Keratinocyte (primary cell): ENCODE data around the gene MLLT1. TPM values are rescaled to one million over a fixed set of nuclear protein-coding genes. Genes with fewer than 3 reads are reported as not detected.
"Not testable (repeated sequence)": the region's sequence is repeated elsewhere in the genome, so short reads cannot be mapped to it uniquely, and the experiment has no call there.

Experiments used
- DNase-seq: peaks from one replicate; pipeline ENCODE4 v3.0.0-alpha.2; 2011; ENCODE audit warnings: low read depth, missing footprints, low spot score
- FAIRE-seq: peaks from 2 replicates; lab custom pipeline; 2011; peaks lifted over from hg19 to GRCh38; lab: Jason Lieb, UNC
- H2AFZ ChIP-seq: 2 replicates; pipeline ENCODE4 v1.6.0; 2012; ENCODE audit warnings: low read length, control low read depth, inconsistent platforms; ENCODE audit not compliant: control insufficient read depth
- H3K27ac ChIP-seq: 2 replicates; pipeline ENCODE4 v1.5.1; 2011; ENCODE audit warnings: low read length; ENCODE audit not compliant: control insufficient read depth, insufficient read depth
- H3K27me3 ChIP-seq: 3 replicates; pipeline ENCODE4 v1.6.0; 2011; ENCODE audit warnings: low read length; ENCODE audit not compliant: control insufficient read depth, insufficient read depth; ENCODE audit errors: extremely low read depth
- H3K36me3 ChIP-seq, 2 experiments: 2 replicates in 1 of 2; 3 replicates in 1 of 2; pipeline ENCODE4 v1.5.1; 2011; ENCODE audit warnings: low read length in 2 of 2, mild to moderate bottlenecking in 1 of 2; ENCODE audit not compliant: control insufficient read depth in 2 of 2, insufficient read depth in 2 of 2; ENCODE audit errors: extremely low read depth in 1 of 2
- H3K4me1 ChIP-seq: 3 replicates; pipeline ENCODE4 v1.5.1; 2011; ENCODE audit warnings: low read length; ENCODE audit not compliant: control insufficient read depth, insufficient read depth; ENCODE audit errors: extremely low read depth
- H3K4me2 ChIP-seq: 3 replicates; pipeline ENCODE4 v1.6.0; 2011; ENCODE audit warnings: low read depth, low read length; ENCODE audit not compliant: control insufficient read depth, insufficient read depth; ENCODE audit errors: extremely low read depth
- H3K4me3 ChIP-seq, 3 experiments: fragments of 200-600 bp in 1 of 3; sonication (generic) in 1 of 3; 2 replicates in 2 of 3; 3 replicates in 1 of 3; pipeline ENCODE4 v1.5.1; 2011 to 2016; ENCODE audit warnings: low read length in 3 of 3, mild to moderate bottlenecking in 3 of 3, control low read depth in 2 of 3, inconsistent platforms in 1 of 3, low read depth in 1 of 3, mixed read lengths in 1 of 3, mixed run types in 1 of 3, moderate library complexity in 1 of 3; ENCODE audit not compliant: control insufficient read depth in 2 of 3, insufficient read depth in 2 of 3; ENCODE audit errors: extremely low read depth in 1 of 3
- H3K79me2 ChIP-seq: 2 replicates; pipeline ENCODE4 v1.6.0; 2012; ENCODE audit warnings: low read length; ENCODE audit not compliant: control insufficient read depth, insufficient read depth
- H3K9ac ChIP-seq: 3 replicates; pipeline ENCODE4 v1.6.0; 2011; ENCODE audit warnings: low read length; ENCODE audit not compliant: control insufficient read depth, insufficient read depth; ENCODE audit errors: extremely low read depth
- H3K9me1 ChIP-seq: 3 replicates; pipeline ENCODE4 v1.6.0; 2011; ENCODE audit warnings: low read length; ENCODE audit not compliant: control insufficient read depth, insufficient read depth; ENCODE audit errors: extremely low read depth
- H3K9me3 ChIP-seq: 2 replicates; pipeline ENCODE4 v1.5.1; 2012; ENCODE audit warnings: low read depth, low read length; ENCODE audit not compliant: control insufficient read depth
- H4K20me1 ChIP-seq: 3 replicates; pipeline ENCODE4 v1.6.0; 2011; ENCODE audit warnings: low read length; ENCODE audit not compliant: control insufficient read depth, insufficient read depth; ENCODE audit errors: extremely low read depth
- CTCF ChIP-seq, 3 experiments: IDR thresholded peaks in 1 of 3; conservative IDR thresholded peaks in 1 of 3; optimal IDR thresholded peaks in 1 of 3; 2 replicates in 2 of 3; 3 replicates in 1 of 3; pipeline versions ENCODE3 to v1.5.1; 2011; ENCODE audit warnings: low read length in 3 of 3, mild to moderate bottlenecking in 3 of 3, moderate library complexity in 2 of 3, control low read depth in 1 of 3, inconsistent platforms in 1 of 3; ENCODE audit not compliant: insufficient read depth in 2 of 3; ENCODE audit errors: extremely low read depth in 1 of 3
- EZH2 ChIP-seq: IDR thresholded peaks from one replicate; pipeline ENCODE4 v1.6.1; 2012; ENCODE audit warnings: inconsistent platforms, mild to moderate bottlenecking, low read length, moderate library complexity
- dilution Hi-C: fragments of 300-500 bp; cut with MboI; formaldehyde crosslinking; loops from one replicate; pipeline ENCODE4 v1.7.0; 2020; ENCODE audit warnings: low sequenced_read_pairs; ENCODE audit not compliant: extremely low pct_ligation_motif_present
- polyA plus RNA-seq, 5 experiments: library from polyadenylated mRNA; depleted of rRNA in 3 of 5; stranded (reverse) in 3 of 5; stranded (forward) in 1 of 5; unstranded in 1 of 5; fragments of >200 nt; gene quantifications; 1 replicate in 1 of 5; 2 replicates in 3 of 5; 3 replicates in 1 of 5; pipeline versions ENCODE4 v1.2.1 to v1.2.3, GENCODE V29; 2011 to 2012; ENCODE audit warnings: missing spikeins in 2 of 5, low read depth in 1 of 5, low replicate concordance in 1 of 5

The MLLT1 gene
- polyA plus RNA-seq, 1 donor (not counting 4 experiments of a cell fraction or from before 2014, with no cell fraction given): 8.3 TPM

GRCh38 chr19:6287269-6287885 lies 7.6 kb upstream of the MLLT1 start:
- Histone ChIP-seq H3K9me3 (peaks cover 18% of the 10 kb centered on the region), H3K27ac (no peak overlapping the region), H3K4me1 (no peaks in the 10 kb centered on the region), H2AFZ (no peak overlapping the region), H3K4me2 (no peak overlapping the region), H3K79me2 (no peaks in the 10 kb centered on the region), H3K4me3 (no peak overlapping the region), H3K9ac (no peak overlapping the region), H3K27me3 (no peaks in the 10 kb centered on the region), H3K36me3 (no peaks in the 10 kb centered on the region), H4K20me1 (no peaks in the 10 kb centered on the region), H3K9me1 (no peaks in the 10 kb centered on the region)
- DNase-seq (no peak), FAIRE-seq (no peak)
- dilution Hi-C loops: loop anchor here (25.0 kb wide), 1 partner anchor 250 kb away; no protein-coding TSS in a partner anchor
- TF ChIP-seq CTCF (optimal IDR thresholded peaks at IDR 0.05 in 1 of 3, IDR thresholded peaks at IDR 0.05 in 1 of 3, conservative IDR thresholded peaks at IDR 0.05 in 1 of 3; ENCODE audit: extremely low read depth in 1 of 3, insufficient read depth in 2 of 3, low read length in 3 of 3) (no peak), EZH2 (no peak)

GRCh38 chr19:6286676-6287075 lies 6.9 kb upstream of the MLLT1 start:
- no peak overlapping the region for H3K27ac ChIP-seq
- FAIRE-seq: no peak
- no peaks in the 10 kb centered on the region for H3K36me3 ChIP-seq
- dilution Hi-C loops: loop anchor here (25.0 kb wide), 1 partner anchor 249 kb away; no protein-coding TSS in a partner anchor
- H3K9me1 ChIP-seq: no peaks in the 10 kb centered on the region
- TF ChIP-seq EZH2 (no peak), CTCF (optimal IDR thresholded peaks at IDR 0.05 in 1 of 3, IDR thresholded peaks at IDR 0.05 in 1 of 3, conservative IDR thresholded peaks at IDR 0.05 in 1 of 3; ENCODE audit: extremely low read depth in 1 of 3, insufficient read depth in 2 of 3, low read length in 3 of 3) (no peak)
- DNase-seq: no peak
- no peaks in the 10 kb centered on the region for H3K4me1 ChIP-seq
- H3K4me3 ChIP-seq: no peak overlapping the region
- H2AFZ ChIP-seq: no peak overlapping the region
- H3K79me2 ChIP-seq: no peaks in the 10 kb centered on the region
- H3K9ac ChIP-seq: no peak overlapping the region
- H3K9me3 ChIP-seq: peaks cover 15% of the 10 kb centered on the region
- H3K4me2 ChIP-seq: no peak overlapping the region
- H4K20me1 ChIP-seq: no peaks in the 10 kb centered on the region
- H3K27me3 ChIP-seq: no peaks in the 10 kb centered on the region

GRCh38 chr19:6282393-6282792 lies 2.6 kb upstream of the MLLT1 start:
- dilution Hi-C loops: loop anchor here (25.0 kb wide), 1 partner anchor 245 kb away; no protein-coding TSS in a partner anchor
- H3K4me3 ChIP-seq, H3K9me3 ChIP-seq, H3K27ac ChIP-seq, H3K36me3 ChIP-seq, H3K4me1 ChIP-seq, H3K4me2 ChIP-seq, H3K27me3 ChIP-seq, H3K9me1 ChIP-seq, H4K20me1 ChIP-seq, H2AFZ ChIP-seq, DNase-seq, H3K9ac ChIP-seq, FAIRE-seq: not testable (repeated sequence)
- peaks cover 18% of the 10 kb centered on the region for H3K79me2 ChIP-seq
